ENCODE data around the gene STARD9. TPM values are rescaled to one million over a fixed set of nuclear protein-coding genes. Genes with fewer than 3 reads are reported as not detected.

The STARD9 gene
- polyA plus RNA-seq, 1 donor (not counting 4 experiments of a cell fraction or from before 2014, with no cell fraction given), result 0.76 TPM

- Histone ChIP-seq H3K79me2 (ENCODE audit: control insufficient read depth, insufficient read depth, low read length) (no peaks in the 10 kb centered on the region), H4K20me1 (ENCODE audit: control insufficient read depth, extremely low read depth, insufficient read depth, low read length) (no peaks in the 10 kb centered on the region), H3K27ac (ENCODE audit: control insufficient read depth, insufficient read depth, low read length) (no peak overlapping the region), H3K9ac (ENCODE audit: control insufficient read depth, extremely low read depth, insufficient read depth, low read length) (no peak overlapping the region), H3K9me3 (ENCODE audit: control insufficient read depth, low read depth, low read length) (no peaks in the 10 kb centered on the region), H3K4me1 (ENCODE audit: control insufficient read depth, extremely low read depth, insufficient read depth, low read length) (peaks cover 5% of the 10 kb centered on the region), H3K9me1 (ENCODE audit: control insufficient read depth, extremely low read depth, insufficient read depth, low read length) (no peaks in the 10 kb centered on the region), H3K36me3 (ENCODE audit: control insufficient read depth in 2 of 2, extremely low read depth in 1 of 2, insufficient read depth in 2 of 2, low read length in 2 of 2) (peaks cover 3 to 6% of the 10 kb centered on the region in 2 experiments), H2AFZ (ENCODE audit: control insufficient read depth, low read length) (no peak overlapping the region), H3K27me3 (ENCODE audit: control insufficient read depth, extremely low read depth, insufficient read depth, low read length) (no peaks in the 10 kb centered on the region), H3K4me3 (ENCODE audit: control insufficient read depth in 2 of 3, extremely low read depth in 1 of 3, insufficient read depth in 2 of 3, low read depth in 1 of 3, low read length in 3 of 3) (no peak overlapping the region), H3K4me2 (ENCODE audit: control insufficient read depth, extremely low read depth, insufficient read depth, low read depth, low read length) (no peak overlapping the region)
- TF ChIP-seq, protein P1, sequence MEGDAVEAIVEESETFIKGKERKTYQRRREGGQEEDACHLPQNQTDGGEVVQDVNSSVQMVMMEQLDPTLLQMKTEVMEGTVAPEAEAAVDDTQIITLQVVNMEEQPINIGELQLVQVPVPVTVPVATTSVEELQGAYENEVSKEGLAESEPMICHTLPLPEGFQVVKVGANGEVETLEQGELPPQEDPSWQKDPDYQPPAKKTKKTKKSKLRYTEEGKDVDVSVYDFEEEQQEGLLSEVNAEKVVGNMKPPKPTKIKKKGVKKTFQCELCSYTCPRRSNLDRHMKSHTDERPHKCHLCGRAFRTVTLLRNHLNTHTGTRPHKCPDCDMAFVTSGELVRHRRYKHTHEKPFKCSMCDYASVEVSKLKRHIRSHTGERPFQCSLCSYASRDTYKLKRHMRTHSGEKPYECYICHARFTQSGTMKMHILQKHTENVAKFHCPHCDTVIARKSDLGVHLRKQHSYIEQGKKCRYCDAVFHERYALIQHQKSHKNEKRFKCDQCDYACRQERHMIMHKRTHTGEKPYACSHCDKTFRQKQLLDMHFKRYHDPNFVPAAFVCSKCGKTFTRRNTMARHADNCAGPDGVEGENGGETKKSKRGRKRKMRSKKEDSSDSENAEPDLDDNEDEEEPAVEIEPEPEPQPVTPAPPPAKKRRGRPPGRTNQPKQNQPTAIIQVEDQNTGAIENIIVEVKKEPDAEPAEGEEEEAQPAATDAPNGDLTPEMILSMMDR (optimal IDR thresholded peaks at IDR 0.05 in 1 of 3, IDR thresholded peaks at IDR 0.05 in 1 of 3, conservative IDR thresholded peaks at IDR 0.05 in 1 of 3; ENCODE audit: extremely low read depth in 1 of 3, insufficient read depth in 2 of 3, low read length in 3 of 3), result no peak
- TF ChIP-seq EZH2 (IDR thresholded peaks at IDR 0.05; ENCODE audit: low read length), result no peak
- FAIRE-seq (no peak), DNase-seq (ENCODE audit: low read depth, low spot score) (no peak)
- dilution Hi-C loops (cut with MboI; ENCODE audit: extremely low pct_ligation_motif_present, low sequenced_read_pairs), result no loop called here
Observed at GRCh38 chr15:42742149-42742548, 166.7 kb downstream of the STARD9 start.

GRCh38 chr15:42744195-42744594 lies 168.8 kb downstream of the STARD9 start:
- no peaks in the 10 kb centered on the region for H4K20me1 ChIP-seq (ENCODE audit: control insufficient read depth, extremely low read depth, insufficient read depth, low read length)
- H2AFZ ChIP-seq (ENCODE audit: control insufficient read depth, low read length), result no peak overlapping the region
- H3K9me3 ChIP-seq (ENCODE audit: control insufficient read depth, low read depth, low read length), result no peaks in the 10 kb centered on the region
- no peak for FAIRE-seq
- H3K4me2 ChIP-seq (ENCODE audit: control insufficient read depth, extremely low read depth, insufficient read depth, low read depth, low read length), result no peak overlapping the region
- no peaks in the 10 kb centered on the region for H3K4me1 ChIP-seq (ENCODE audit: control insufficient read depth, extremely low read depth, insufficient read depth, low read length)
- H3K27ac ChIP-seq (ENCODE audit: control insufficient read depth, insufficient read depth, low read length), result no peak overlapping the region
- H3K79me2 ChIP-seq (ENCODE audit: control insufficient read depth, insufficient read depth, low read length), result no peaks in the 10 kb centered on the region
- no peak overlapping the region for H3K9ac ChIP-seq (ENCODE audit: control insufficient read depth, extremely low read depth, insufficient read depth, low read length)
- H3K9me1 ChIP-seq (ENCODE audit: control insufficient read depth, extremely low read depth, insufficient read depth, low read length), result no peaks in the 10 kb centered on the region
- TF ChIP-seq, protein P1 (optimal IDR thresholded peaks at IDR 0.05 in 1 of 3, IDR thresholded peaks at IDR 0.05 in 1 of 3, conservative IDR thresholded peaks at IDR 0.05 in 1 of 3; ENCODE audit: extremely low read depth in 1 of 3, insufficient read depth in 2 of 3, low read length in 3 of 3), result no peak
- TF ChIP-seq EZH2 (IDR thresholded peaks at IDR 0.05; ENCODE audit: low read length), result no peak
- no peak overlapping the region for H3K4me3 ChIP-seq (ENCODE audit: control insufficient read depth in 2 of 3, extremely low read depth in 1 of 3, insufficient read depth in 2 of 3, low read depth in 1 of 3, low read length in 3 of 3)
- H3K27me3 ChIP-seq (ENCODE audit: control insufficient read depth, extremely low read depth, insufficient read depth, low read length), result no peaks in the 10 kb centered on the region
- no peak for DNase-seq (ENCODE audit: low read depth, low spot score)
- peaks cover 4 to 6% of the 10 kb centered on the region in 2 experiments for H3K36me3 ChIP-seq (ENCODE audit: control insufficient read depth in 2 of 2, extremely low read depth in 1 of 2, insufficient read depth in 2 of 2, low read length in 2 of 2)
- dilution Hi-C loops (cut with MboI; ENCODE audit: extremely low pct_ligation_motif_present, low sequenced_read_pairs), result no loop called here

Data from keratinocyte (primary cell).